ENCODE results near the gene B9D2.
"Not testable (repeated sequence)": the region's sequence is repeated elsewhere in the genome, so short reads cannot be mapped to it uniquely, and the experiment has no call there.

The B9D2 gene

GRCh38 chr19:41363753-41364523 lies at the start of gene B9D2:
Gene B9D2, minus strand, starts transcription at chr19:41364149. Its CDS starts 630 bp downstream, at chr19:41363519.
- peak; percentile 96 for DNase-seq

GRCh38 chr19:41412953-41413352 lies 49.0 kb upstream of the B9D2 start:
- DNase-seq = no peak

DNA sequence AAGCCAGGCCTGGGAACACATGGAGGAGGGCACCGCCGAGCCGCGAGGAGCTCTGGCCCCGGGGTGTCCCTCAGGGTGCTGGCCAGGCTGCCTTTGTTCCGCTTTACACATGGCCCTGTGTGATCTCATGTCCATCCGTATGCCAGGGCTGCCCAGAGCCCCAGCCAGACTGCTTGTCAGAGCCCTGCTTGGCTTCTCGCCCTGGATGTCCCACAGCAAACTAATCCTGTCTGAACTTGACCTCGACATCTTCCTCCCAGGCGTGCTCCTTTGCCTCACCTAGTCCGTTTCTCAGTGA lies 48.0 kb upstream of the B9D2 start:
- DNase-seq = no peak

- no peak for DNase-seq
Measured at GRCh38 chr19:41411100-41411967, 47.4 kb upstream of the B9D2 start.

DNA sequence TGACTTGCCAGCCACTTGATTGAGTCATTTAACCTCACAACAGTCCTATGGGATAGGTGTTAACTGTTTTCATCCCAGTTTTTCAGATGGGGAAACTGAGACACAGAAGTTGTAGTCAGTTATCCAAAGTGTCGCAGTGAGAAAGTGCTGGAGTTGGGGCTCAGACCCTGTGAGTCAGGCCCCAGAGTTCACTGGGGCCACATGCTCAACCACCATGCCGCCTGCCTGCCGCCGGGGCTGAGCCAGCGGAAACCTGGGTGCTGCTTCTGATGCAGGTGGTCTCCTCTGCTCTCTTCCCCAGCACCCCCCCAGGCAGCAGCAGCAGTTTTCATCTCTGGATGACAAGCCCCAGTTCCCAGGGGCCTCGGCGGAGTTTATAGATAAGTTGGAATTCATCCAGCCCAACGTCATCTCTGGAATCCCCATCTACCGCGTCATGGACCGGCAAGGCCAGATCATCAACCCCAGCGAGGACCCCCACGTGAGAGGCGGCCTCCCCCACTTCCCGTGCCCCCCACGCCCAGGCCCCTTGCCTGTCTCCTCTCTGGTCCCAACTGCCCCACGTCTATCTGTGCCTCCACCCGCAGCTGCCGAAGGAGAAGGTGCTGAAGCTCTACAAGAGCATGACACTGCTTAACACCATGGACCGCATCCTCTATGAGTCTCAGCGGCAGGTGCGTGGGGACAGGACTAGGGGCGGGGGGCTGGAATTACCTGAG lies 46.5 kb upstream of the B9D2 start:
- no peak for DNase-seq

- no peak for DNase-seq
Measured at GRCh38 chr19:41409288-41409687, 45.3 kb upstream of the B9D2 start.

DNA sequence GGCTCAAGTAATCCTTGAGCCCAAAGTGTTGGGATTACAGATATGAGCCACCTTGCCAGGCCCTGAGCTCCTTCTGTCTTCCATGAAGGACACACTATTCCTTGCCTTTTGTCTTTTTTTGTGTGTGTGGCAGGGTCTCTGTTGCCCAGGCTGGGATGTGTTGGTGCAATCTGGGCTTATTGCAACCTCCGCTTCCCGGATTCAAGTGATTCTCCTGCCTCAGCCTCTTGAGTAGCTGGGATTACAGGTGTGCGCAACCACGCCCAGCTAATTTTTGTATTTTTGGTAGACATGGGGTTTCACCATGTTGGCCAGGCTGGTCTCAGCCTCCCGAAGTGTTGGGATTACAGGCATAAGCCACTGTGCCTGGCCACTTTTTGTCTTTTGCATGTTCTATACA lies 44.9 kb upstream of the B9D2 start:
- not testable (repeated sequence) for DNase-seq

DNA sequence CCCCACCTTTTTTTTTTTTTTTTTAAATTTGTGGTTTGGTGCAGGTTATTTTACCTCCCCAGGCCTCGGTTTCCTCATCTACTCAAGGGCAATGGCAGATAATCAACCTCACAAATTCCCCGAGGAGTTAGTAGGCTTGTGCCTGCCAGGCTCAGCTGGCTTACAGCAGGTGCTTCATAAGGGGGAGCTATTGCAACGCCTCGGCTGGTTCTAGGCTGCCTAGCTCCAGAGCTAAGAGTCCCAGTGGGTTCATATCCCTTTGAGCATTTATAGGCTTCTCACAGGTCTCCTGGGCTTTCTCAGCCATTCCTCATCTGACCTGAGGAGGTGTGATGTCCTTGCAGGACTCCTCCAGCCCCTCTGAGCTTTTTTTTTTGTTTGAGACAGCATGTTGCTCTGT lies 44.3 kb upstream of the B9D2 start:
- DNase-seq = no peak

- peak; percentile 69 for DNase-seq
Measured at GRCh38 chr19:41407271-41407670, 43.3 kb upstream of the B9D2 start.

DNA sequence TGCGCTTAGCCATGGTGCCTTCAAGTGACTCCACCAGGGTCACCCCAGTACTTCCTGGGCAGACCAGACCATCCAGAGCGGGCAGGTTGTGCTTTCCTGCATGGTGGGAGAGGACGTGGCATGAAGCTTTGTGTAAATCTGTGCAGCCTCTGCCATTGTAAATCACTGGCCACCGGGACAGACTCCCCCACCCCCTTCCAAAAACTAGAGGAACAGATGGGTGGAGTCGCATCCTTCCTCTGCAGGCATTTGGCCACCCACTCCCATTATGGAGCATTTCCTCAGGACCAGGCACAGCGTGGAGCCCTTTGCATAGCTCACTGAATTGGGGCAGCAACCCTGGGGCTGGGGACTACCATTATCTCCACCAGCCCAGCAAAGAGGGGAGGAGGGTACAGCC lies 41.8 kb upstream of the B9D2 start:
- no peak for DNase-seq

DNA sequence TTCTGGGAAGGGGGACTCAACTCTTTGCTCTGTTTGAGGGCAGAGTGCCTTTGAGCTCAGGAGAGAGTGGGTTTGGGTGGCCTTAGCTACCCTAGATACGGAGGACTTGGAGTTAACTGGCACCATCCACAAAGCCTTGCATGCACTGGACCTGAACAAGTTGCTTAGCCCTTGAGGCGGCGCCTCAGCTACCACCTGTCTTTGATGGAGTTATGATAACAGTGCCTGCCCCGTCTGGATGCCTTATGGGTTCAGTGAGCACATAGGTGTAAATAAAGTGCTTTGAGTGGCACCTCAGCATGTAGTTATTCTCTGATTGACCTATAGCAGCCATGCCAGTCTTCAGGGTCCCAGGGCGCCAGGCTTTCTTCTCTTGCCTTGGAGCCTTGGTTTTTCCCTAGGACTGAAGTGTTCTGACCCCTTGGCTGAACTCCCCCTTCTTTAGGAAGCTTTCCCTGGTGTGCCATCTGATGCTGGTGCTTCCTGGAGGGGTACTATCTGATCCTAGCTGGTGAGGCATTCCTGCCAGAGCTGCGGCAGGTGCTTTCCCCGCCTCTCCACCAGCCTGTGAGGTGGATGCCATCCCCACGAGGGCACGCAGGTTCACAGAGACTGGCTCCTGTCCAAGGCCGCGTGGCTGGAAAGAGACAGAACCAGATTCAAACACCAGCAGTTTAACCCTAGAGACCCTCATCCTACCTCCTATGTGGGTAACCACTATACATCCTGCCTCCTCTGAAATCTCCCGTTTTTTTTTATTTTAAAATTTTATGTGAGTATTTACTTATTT lies 39.4 kb upstream of the B9D2 start:
- DNase-seq = peak; percentile 89

DNA sequence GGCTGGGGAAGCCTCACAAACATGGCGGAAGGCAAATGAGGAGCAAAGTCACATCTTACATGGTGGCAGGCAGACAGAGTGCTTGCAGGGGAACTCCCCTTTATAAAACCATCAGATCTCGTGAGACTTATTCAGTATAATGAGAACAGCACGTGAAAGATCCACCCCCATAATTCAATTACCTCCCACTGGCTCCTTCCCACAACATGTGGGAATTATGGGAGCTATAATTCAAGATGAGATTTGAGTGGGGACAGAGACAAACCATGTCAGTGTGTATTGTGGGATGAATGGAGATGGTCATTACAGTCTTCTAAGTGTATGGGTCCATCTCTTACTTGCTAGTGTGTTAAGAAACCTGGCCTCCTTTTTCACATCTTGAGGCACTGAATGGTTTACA lies 38.1 kb upstream of the B9D2 start:
- DNase-seq = no peak

DNA sequence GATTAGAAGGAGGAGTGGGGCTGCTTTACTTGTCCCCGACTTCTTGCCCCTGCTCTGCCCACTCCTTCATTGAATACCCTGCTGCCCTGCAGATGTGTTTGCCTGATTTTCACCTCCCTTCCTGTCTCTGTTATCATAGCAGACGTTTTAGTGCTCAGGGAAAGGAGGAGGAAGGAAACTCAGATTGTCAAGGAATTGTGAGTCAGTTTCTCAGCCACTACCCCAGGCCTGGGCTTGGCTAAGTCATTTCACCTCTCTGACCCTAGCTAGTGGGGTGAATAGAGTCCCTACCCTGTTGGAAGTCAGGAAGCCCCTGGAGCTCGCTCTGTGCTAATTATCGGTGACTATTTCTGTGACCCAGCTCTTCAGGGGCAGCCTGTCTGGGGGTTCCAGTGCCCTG lies 37.5 kb upstream of the B9D2 start:
- no peak for DNase-seq

- DNase-seq = no peak
Measured at GRCh38 chr19:41399525-41399924, 35.6 kb upstream of the B9D2 start.

DNA sequence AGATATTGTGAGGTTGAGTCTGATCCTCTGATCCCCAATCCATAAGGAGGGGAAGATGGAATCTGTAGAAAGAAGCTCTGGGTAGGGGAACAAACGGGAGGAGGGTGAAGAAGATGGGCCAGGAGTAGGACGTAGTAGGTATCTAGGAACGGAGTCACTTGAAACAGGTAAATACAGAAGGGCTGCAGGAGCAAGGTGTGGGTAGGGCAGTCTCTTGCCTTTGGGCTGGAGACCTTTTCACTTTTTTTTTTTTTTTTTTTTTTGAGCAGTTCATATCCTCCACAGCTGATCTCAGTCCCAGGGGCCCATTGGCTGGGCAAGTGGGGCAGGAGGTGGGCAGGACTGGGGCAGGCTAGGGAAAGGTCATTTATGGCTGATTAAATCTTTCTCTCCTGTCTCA lies 35.1 kb upstream of the B9D2 start:
- DNase-seq = no peak

DNA sequence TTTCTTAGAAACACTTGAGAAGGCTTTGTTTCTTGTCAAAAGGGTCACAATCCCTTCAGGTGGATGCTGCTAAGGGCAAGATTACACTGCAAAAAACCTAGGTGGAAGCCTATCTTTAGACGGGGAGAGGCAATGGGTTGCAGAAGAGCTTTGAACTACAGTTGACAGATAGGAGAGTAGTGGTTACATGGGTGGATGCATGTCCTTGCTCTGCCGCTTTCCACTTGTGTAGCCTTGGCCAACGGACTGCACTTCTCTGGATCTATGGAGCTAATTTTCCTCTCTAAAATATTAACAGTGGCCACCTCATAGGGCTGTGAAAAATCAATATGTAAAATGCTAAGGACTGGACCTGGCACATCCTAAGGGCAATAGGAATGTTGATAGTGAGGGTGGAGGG lies 34.6 kb upstream of the B9D2 start:
- peak; percentile 40 for DNase-seq

- no peak for DNase-seq
Measured at GRCh38 chr19:41398050-41398418, 34.1 kb upstream of the B9D2 start.

- DNase-seq = peak; percentile 99
Measured at GRCh38 chr19:41397086-41398049, 33.4 kb upstream of the B9D2 start, which contains the start of the genes BCKDHA and EXOSC5. Gene BCKDHA, plus strand, starts transcription at chr19:41397818. Its CDS starts 10 bp downstream, at chr19:41397828. Gene EXOSC5, minus strand, starts transcription at chr19:41397359. Its CDS starts 31 bp downstream, at chr19:41397328.

DNA sequence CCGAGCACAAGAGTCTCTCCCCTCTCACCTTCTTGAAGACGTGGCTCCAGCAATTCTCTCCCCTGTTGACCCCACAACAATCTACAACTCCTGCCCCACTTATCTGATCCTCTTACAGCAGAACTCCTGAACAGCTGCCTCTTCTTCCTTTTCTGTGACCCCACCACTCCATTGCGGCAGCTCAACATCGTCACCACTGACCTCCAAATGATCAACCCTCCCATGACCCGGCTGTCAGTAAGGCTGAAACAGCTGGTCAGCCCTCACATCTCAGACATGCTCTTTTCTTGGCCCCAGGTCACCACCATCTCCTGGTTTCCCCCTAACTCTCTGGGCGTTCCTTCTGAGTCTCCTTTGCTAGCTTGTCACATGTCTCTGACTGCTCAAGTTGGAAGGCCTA lies 31.4 kb upstream of the B9D2 start:
- DNase-seq = no peak

DNA sequence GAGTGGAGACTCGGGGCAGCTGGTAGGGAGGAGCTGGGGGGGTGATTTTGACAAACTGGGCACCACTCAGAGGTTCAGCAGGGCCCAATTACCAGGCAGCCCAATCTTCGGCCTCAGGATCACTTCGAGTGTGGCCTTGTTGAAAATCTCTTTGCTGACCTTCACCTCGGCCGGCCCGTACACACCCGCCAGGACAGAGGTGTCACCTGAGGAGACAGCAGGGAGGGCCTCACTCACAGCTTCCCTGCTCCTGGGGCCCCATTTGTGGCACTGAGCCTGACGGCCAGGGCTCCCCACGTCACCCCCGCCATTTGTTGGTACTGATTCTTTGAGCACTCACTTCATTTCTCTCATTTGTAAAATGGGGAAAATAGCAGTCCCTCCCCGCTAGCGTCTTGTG lies 28.8 kb upstream of the B9D2 start:
- DNase-seq = no peak

DNA sequence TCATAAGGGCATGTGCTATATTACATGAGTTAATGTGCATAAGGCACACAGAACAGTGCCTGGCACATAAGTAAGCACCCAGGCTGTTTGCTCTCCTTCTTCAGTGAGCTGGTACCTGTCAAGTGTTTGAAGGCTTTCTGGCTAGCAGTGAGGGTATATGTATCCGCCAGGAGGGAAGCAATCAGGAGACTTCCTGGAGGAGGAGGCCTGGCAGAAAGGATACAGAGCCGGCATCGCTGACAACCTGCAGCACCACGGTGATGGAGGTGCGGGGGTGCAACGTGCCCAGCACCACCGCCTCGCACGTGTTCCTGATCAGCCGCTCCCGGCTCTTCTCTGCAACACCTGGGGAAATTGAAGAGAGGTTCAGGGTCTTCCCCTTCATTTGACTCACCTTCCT lies 27.7 kb upstream of the B9D2 start:
- no peak for DNase-seq

DNA sequence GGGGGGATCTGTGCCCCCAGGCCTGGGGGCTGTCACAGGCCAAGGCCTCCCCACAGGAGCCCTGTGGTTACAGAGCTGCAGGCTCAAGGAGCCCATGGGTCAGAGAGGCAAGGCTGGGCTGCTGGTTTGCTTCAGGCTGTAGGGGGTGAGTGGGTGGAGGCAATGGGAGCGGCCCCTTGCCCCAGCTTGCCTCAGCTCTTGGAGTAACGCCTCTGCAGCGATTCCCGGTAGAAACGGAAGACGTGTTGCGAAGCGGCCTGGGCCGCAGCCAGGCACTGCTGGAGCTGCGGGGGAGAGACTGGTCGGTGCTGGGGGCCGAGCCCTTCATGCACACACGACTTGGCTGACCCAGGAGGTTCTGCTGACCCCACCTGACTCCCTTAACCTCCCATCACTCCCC lies 22.5 kb upstream of the B9D2 start:
- DNase-seq = no peak
